Measurements from ENCODE around the gene GRK1. TPM values are rescaled to one million over a fixed set of nuclear protein-coding genes. Genes with fewer than 3 reads are reported as not detected.

GRK1 gene
- total and polyA plus RNA-seq, 10 donors = not detected

GRCh38 chr13:113763254-113763653, 96.2 kb downstream of the GRK1 start:
- Histone ChIP-seq H3K27me3 (replicated peaks in 1 of 7) (peaks cover 0 to 61% (median 0%) of the 10 kb centered on the region in 7 donors), H3K4me1 (peaks cover 0 to 22% (median 16%) of the 10 kb centered on the region in 6 donors), H3K4me3 (no peak overlapping the region), H3K9me3 (no peaks in the 10 kb centered on the region), H3K36me3 (peaks cover 0 to 6% (median 0%) of the 10 kb centered on the region in 6 donors), H3K27ac (no peak overlapping the region)
- WGBS, 5 donors = 77 to 88% (median 84%) methylated on average over 13 of the region's 13 CpGs
- intact Hi-C loops (cut with DNase I; ENCODE audit: low total_unique reads) = no loop called here
- no peak for TF ChIP-seq POLR2AphosphoS5 (IDR thresholded peaks at IDR 0.05)
- no peak for TF ChIP-seq CTCF (IDR thresholded peaks at IDR 0.05 in 8 of 11, conservative IDR thresholded peaks at IDR 0.05 in 3 of 11)
- TF ChIP-seq POLR2A (IDR thresholded peaks at IDR 0.05) = no peak
- peak; percentile 51 for DNase-seq

- Histone ChIP-seq H3K9me3 (no peaks in the 10 kb centered on the region), H3K27me3 (replicated peaks in 1 of 7) (peaks cover 0 to 60% (median 0%) of the 10 kb centered on the region in 7 donors), H3K27ac (no peak overlapping the region), H3K4me3 (no peak overlapping the region), H3K36me3 (peaks cover 0 to 10% (median 0%) of the 10 kb centered on the region in 6 donors), H3K4me1 (peaks cover 0 to 14% (median 9%) of the 10 kb centered on the region in 6 donors)
- 80 to 87% (median 84%) methylated on average over 15 to 25 of the region's 25 CpGs for WGBS, 5 donors
- intact Hi-C loops (cut with DNase I; ENCODE audit: low total_unique reads) = no loop called here
- peak; percentile 56 for DNase-seq
- TF ChIP-seq POLR2A (IDR thresholded peaks at IDR 0.05) = no peak
- TF ChIP-seq POLR2AphosphoS5 (IDR thresholded peaks at IDR 0.05) = no peak
- TF ChIP-seq CTCF (IDR thresholded peaks at IDR 0.05 in 8 of 11, conservative IDR thresholded peaks at IDR 0.05 in 3 of 11) = no peak
These were observed 97.2 kb downstream of the GRK1 start for GRCh38 chr13:113763961-113764792.

GRCh38 chr13:113764793-113765563, 98.0 kb downstream of the GRK1 start:
- peak; percentile 46 for DNase-seq
- WGBS, 5 donors = 83 to 91% (median 87%) methylated on average over 18 to 19 of the region's 19 CpGs

More at GRCh38 chr13:113764793-113765563, 98.0 kb downstream of the GRK1 start:
- no peak overlapping the region for H3K27ac ChIP-seq
- peaks cover 0 to 52% (median 0%) of the 10 kb centered on the region in 7 donors for H3K27me3 ChIP-seq (replicated peaks in 1 of 7)
- TF ChIP-seq POLR2AphosphoS5 (IDR thresholded peaks at IDR 0.05) (no peak), POLR2A (IDR thresholded peaks at IDR 0.05) (no peak), CTCF (IDR thresholded peaks at IDR 0.05 in 8 of 11, conservative IDR thresholded peaks at IDR 0.05 in 3 of 11) (no peak)
- intact Hi-C loops (cut with DNase I; ENCODE audit: low total_unique reads) = no loop called here
- H3K4me3 ChIP-seq = no peak overlapping the region
- H3K4me1 ChIP-seq = peaks cover 0 to 6% (median 2%) of the 10 kb centered on the region in 6 donors
- H3K36me3 ChIP-seq = peaks cover 0 to 18% (median 0%) of the 10 kb centered on the region in 6 donors
- no peaks in the 10 kb centered on the region for H3K9me3 ChIP-seq
